ENCODE measurements around the gene SNTG2.

DNA sequence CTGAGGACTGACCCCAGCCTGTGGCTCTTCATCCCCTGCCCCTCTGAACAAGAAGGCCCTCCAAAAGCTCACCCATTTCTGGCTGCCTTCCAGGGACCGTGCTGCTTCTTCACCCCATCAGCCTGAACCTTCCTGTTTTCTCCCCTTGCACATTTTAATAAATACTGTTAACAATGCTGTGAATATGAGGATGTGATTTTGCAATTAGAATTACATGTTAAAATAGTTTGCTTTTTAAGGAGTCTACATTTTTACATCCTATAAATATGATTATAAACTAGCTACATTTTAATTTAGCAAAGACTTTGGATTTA is 4.0 kb downstream of the SNTG2 start:
- TF ChIP-seq CTCF (conservative IDR thresholded peaks at IDR 0.05; ENCODE audit: low read length) (0 out of 2 replicates have a peak, but pooled peaks have one; percentile 12), EZH2phosphoT487 (IDR thresholded peaks at IDR 0.05; ENCODE audit: borderline replicate concordance, low read depth, low read length) (no peak)
